HG03520 (cell line): Measurements from ENCODE around the gene MED14.
"Not testable (repeated sequence)": the region's sequence is repeated elsewhere in the genome, so short reads cannot be mapped to it uniquely, and the experiment has no call there.

Experiments used
- ATAC-seq: cut with Tn5 transposase; IDR thresholded peaks from one replicate; pipeline ENCODE4 v1.9.1; 2021; ENCODE audit warnings: mild to moderate bottlenecking, moderate library complexity; ENCODE audit not compliant: unreplicated experiment

The MED14 gene

GRCh38 chrX:40735325-40736169 lies at the start of gene MED14:
MED14 (minus strand) TSS chrX:40735542; CDS start chrX:40735412, 130 bp downstream.
- ATAC-seq: peak; percentile 87

GRCh38 chrX:40784516-40785151 lies 49.3 kb upstream of the MED14 start:
- no peak for ATAC-seq

GRCh38 chrX:40782644-40783259 lies 47.4 kb upstream of the MED14 start:
- not testable (repeated sequence) for ATAC-seq

GRCh38 chrX:40780951-40781350 lies 45.6 kb upstream of the MED14 start:
- ATAC-seq: no peak

GRCh38 chrX:40780082-40780481 lies 44.7 kb upstream of the MED14 start:
- no peak for ATAC-seq

GRCh38 chrX:40778861-40779575 lies 43.7 kb upstream of the MED14 start:
- ATAC-seq: no peak

GRCh38 chrX:40773809-40774208 lies 38.5 kb upstream of the MED14 start:
- no peak for ATAC-seq

GRCh38 chrX:40773188-40773587 lies 37.8 kb upstream of the MED14 start:
- ATAC-seq: no peak

GRCh38 chrX:40772290-40772689 lies 36.9 kb upstream of the MED14 start:
- ATAC-seq: no peak

GRCh38 chrX:40761762-40762161 lies 26.4 kb upstream of the MED14 start:
- no peak for ATAC-seq

- no peak for ATAC-seq
Observed at GRCh38 chrX:40759374-40759773, 24.0 kb upstream of the MED14 start.

GRCh38 chrX:40757058-40757457 lies 21.7 kb upstream of the MED14 start:
- no peak for ATAC-seq

GRCh38 chrX:40755291-40756249 lies 20.2 kb upstream of the MED14 start:
- ATAC-seq: no peak

- ATAC-seq: no peak
Observed at GRCh38 chrX:40749681-40750494, 14.5 kb upstream of the MED14 start.

GRCh38 chrX:40748977-40749376 lies 13.6 kb upstream of the MED14 start:
- no peak for ATAC-seq

GRCh38 chrX:40746521-40746920 lies 11.2 kb upstream of the MED14 start:
- ATAC-seq: no peak

- ATAC-seq: no peak
Observed at GRCh38 chrX:40736170-40736505, 796 bp upstream of the MED14 start.

GRCh38 chrX:40734971-40735324 lies 394 bp downstream of the MED14 start:
- peak; percentile 19 for ATAC-seq

GRCh38 chrX:40733706-40734105 lies 1.6 kb downstream of the MED14 start:
- ATAC-seq: no peak
